Measurements from ENCODE around the gene CCDC88C. TPM values are rescaled to one million over a fixed set of nuclear protein-coding genes. Genes with fewer than 3 reads are reported as not detected.
"Not testable (repeated sequence)": the region's sequence is repeated elsewhere in the genome, so short reads cannot be mapped to it uniquely, and the experiment has no call there.

Gene CCDC88C
- polyA plus RNA-seq, 3 donors: 39.2 to 49.7 (median 44.4) TPM

- no peak for DNase-seq
Measured at GRCh38 chr14:91229005-91229382, 188.6 kb downstream of the CCDC88C start.

DNA sequence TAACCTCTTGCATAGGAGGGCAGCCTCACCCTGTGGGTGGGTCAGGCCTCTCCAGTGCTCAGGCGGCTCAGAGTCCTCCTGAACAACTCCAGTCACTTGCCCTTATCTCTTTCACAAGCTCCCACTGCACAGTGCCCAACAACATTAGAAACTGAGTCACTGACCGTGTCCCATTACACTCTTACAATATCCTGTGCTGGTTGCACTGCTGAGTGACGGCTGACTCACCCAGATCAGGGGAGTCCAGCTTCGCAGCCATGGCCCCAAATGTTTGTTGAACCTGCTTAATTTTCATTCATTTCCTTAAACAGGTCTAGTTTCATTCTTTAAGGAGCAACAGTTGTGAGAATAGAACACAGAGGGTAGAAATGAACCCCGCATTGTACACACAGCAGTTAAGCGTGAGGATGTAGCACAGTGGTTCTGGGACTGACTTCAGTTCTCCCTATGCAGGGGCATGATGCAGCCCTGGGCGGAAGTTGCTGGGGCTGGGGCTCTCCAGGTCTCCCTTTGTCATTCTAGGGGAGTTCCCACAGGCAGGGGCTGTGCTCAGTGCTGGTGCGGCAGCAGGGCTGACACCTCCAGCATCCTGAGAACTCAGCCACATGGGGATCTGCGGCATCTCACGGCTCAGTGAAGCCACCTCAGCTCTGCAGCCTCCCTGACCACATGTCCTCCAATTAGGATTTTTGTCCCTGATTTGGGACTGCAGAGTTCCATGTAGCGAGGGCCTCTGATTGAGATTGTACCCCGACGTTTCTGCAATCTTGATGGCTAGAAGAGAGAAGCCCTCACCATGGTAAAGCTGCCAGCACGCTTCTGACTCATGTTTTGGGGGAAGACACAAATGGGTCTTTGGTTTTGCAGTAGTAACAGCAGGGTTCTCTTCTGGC, 189.3 kb downstream of the CCDC88C start:
- no peak for DNase-seq

- no peak for DNase-seq
Measured at GRCh38 chr14:91227183-91227628, 190.4 kb downstream of the CCDC88C start.

DNA sequence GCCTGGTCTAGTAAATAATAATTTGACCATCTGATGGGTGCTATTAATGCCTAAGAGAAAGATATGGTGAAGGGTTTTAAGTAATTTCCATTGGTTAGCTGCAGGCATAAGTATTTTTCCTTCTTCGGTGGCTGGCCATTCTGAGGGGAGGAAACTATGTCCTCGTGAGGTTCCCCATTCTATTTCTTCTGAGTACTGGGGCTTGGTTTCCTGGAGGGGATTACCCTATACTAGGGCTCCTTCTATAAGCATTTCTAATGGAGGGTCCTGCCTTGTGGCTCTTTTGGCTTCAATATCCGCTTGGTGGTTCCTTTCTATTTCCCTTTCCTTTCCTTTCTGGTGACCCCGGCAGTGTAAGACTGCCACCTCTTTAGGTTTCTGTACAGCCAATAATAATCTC, 191.3 kb downstream of the CCDC88C start:
- not testable (repeated sequence) for DNase-seq

DNA sequence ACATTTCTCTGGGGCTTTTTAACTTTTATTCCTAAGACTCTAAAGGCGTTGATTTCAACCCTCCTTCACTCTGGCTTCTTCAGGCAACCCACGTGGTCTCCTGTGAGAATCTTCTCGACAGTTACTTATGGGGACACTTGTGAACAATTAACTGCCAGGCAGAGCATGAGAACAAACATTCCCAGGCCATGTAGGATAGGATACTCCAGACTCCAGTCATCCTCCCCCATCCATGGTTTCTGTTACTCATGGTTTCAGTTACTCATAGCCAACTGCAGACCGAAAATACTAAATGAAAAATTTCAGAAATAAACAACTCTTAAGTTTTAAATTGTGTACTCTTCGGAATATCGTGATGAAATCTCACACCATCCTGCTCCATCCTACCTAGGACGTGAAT, 192.6 kb downstream of the CCDC88C start:
- no peak for DNase-seq

GRCh38 chr14:91223028-91223783, 194.4 kb downstream of the CCDC88C start:
- no peak for DNase-seq

Other genes with a start within 250 kb of the CCDC88C start
- gene GPR68, start 173.1 kb downstream of the CCDC88C start, polyA plus RNA-seq (ENCODE audit: insufficient read length in 3 of 3): 1 to 10 TPM; 2.2 to 4.1 (median 3.8) TPM
- gene PPP4R3A, start 92.5 kb upstream of the CCDC88C start, polyA plus RNA-seq (ENCODE audit: insufficient read length in 3 of 3): 100 to 1,000 TPM; 110 to 133 (median 122) TPM

Measured in renal pelvis (tissue), 4 donors.